GM23338 (cell line): ENCODE data around the gene ANO4. TPM values are rescaled to one million over a fixed set of nuclear protein-coding genes. Genes with fewer than 3 reads are reported as not detected.
A peak's percentile ranks its signal among the peaks of the same experiment; 100 is the strongest.

Source experiments
- ATAC-seq: fragments of 200-7000 bp; cut with Tn5 transposase; 3 replicates; pipeline ENCODE4 v1.9.1; 2020
- DNase-seq: peaks from one replicate; pipeline ENCODE4 v3.0.0-alpha.2; 2015; ENCODE audit warnings: low spot score
- H2AFZ ChIP-seq: fragments of 200-600 bp; sonication (generic); 2 replicates; pipeline ENCODE4 v1.8.0; 2016; ENCODE audit warnings: antibody characterized with exemption, mild to moderate bottlenecking, moderate library complexity
- H3F3A ChIP-seq: fragments of 200-600 bp; sonication (generic); replicated peaks from 2 replicates; pipeline ENCODE4 v1.8.0; 2017; ENCODE audit warnings: antibody characterized with exemption, mixed run types, low read depth
- H3K27ac ChIP-seq: fragments of 200-600 bp; sonication (generic); 2 replicates; pipeline ENCODE4 v1.6.1; 2016; ENCODE audit warnings: low read depth
- H3K27me3 ChIP-seq: fragments of 200-600 bp; sonication (generic); 2 replicates; pipeline ENCODE4 v1.8.0; 2016; ENCODE audit warnings: mild to moderate bottlenecking, mixed run types, moderate library complexity; ENCODE audit not compliant: insufficient read depth
- H3K36me3 ChIP-seq: fragments of 200-600 bp; sonication (generic); 2 replicates; pipeline ENCODE4 v1.8.0; 2016; ENCODE audit warnings: mild to moderate bottlenecking; ENCODE audit not compliant: insufficient read depth
- H3K4me1 ChIP-seq: fragments of 200-600 bp; sonication (generic); 2 replicates; pipeline ENCODE4 v1.8.0; 2016; ENCODE audit warnings: mild to moderate bottlenecking, moderate library complexity; ENCODE audit not compliant: insufficient read depth
- H3K4me2 ChIP-seq: fragments of 200-600 bp; sonication (generic); 2 replicates; pipeline ENCODE4 v1.7.1; 2017; ENCODE audit warnings: mixed run types
- H3K4me3 ChIP-seq: fragments of 200-600 bp; sonication (generic); 2 replicates; pipeline ENCODE4 v1.6.1; 2016; ENCODE audit warnings: mixed run types
- H3K79me2 ChIP-seq: fragments of 200-600 bp; sonication (generic); replicated peaks from 2 replicates; pipeline ENCODE4 v1.8.0; 2017; ENCODE audit warnings: mild to moderate bottlenecking; ENCODE audit not compliant: insufficient read depth
- H3K9me2 ChIP-seq: fragments of 200-600 bp; sonication (generic); 2 replicates; pipeline ENCODE4 v1.8.0; 2017; ENCODE audit not compliant: insufficient read depth
- H4K20me1 ChIP-seq: fragments of 200-600 bp; sonication (generic); replicated peaks from 2 replicates; pipeline ENCODE4 v1.8.0; 2017; ENCODE audit warnings: mild to moderate bottlenecking; ENCODE audit not compliant: insufficient read depth
- H3K27ac Mint-ChIP-seq: 2 replicates; pipeline ENCODE4 v1.8.0; 2020; ENCODE audit warnings: inconsistent platforms, mild to moderate bottlenecking, moderate library complexity, mixed read lengths
- H3K27me3 Mint-ChIP-seq: 3 replicates; pipeline ENCODE4 v1.8.0; 2022; ENCODE audit warnings: low read depth, mild to moderate bottlenecking, moderate library complexity, mixed read lengths, inconsistent platforms; ENCODE audit not compliant: insufficient read depth, poor library complexity
- H3K36me3 Mint-ChIP-seq: 3 replicates; pipeline ENCODE4 v1.8.0; 2021; ENCODE audit warnings: low read depth, mild to moderate bottlenecking, inconsistent platforms, moderate library complexity, mixed read lengths
- H3K4me1 Mint-ChIP-seq: 3 replicates; pipeline ENCODE4 v1.8.0; 2020; ENCODE audit warnings: mild to moderate bottlenecking, inconsistent platforms, mixed read lengths
- H3K4me3 Mint-ChIP-seq: 3 replicates; pipeline ENCODE4 v1.8.0; 2021; ENCODE audit warnings: moderate library complexity, mild to moderate bottlenecking, inconsistent platforms, mixed read lengths
- H3K9me3 Mint-ChIP-seq: 3 replicates; pipeline ENCODE4 v1.8.0; 2020; ENCODE audit warnings: moderate library complexity, mild to moderate bottlenecking, inconsistent platforms, mixed read lengths
- CREB1 ChIP-seq: fragments of 250-450 bp; sonication (Bioruptor Pico); IDR thresholded peaks from 2 replicates; pipeline ENCODE4 v1.5.0; 2020; ENCODE audit warnings: low read depth, mild to moderate bottlenecking, moderate library complexity
- JUNB ChIP-seq: IDR thresholded peaks from one replicate; pipeline ENCODE4 v1.6.1; 2016; ENCODE audit warnings: antibody characterized with exemption; ENCODE audit not compliant: unreplicated experiment
- POLR2AphosphoS5 ChIP-seq: IDR thresholded peaks from 2 replicates; pipeline ENCODE4 v1.6.1; 2016; ENCODE audit warnings: antibody characterized with exemption, low read depth
- polyA plus RNA-seq: library from polyadenylated mRNA; unstranded; fragments of >200 nt; fragmentation: Nextera tagmentation; extraction: Ambion mirVana; gene quantifications from 2 replicates; pipeline ENCODE4 v1.2.1, GENCODE V29; 2016
- total RNA-seq: library from RNA; depleted of rRNA; stranded (reverse); fragments of >200 nt; shearing (Covaris generic); gene quantifications from 2 replicates; pipeline ENCODE4 v1.2.3, GENCODE V29; 2014
- TF ChIP-seq, protein P1 (sequence below): fragments of 250-450 bp; sonication (Bioruptor Pico); IDR thresholded peaks from 2 replicates; pipeline ENCODE4 v1.5.0; 2020; ENCODE audit warnings: mild to moderate bottlenecking, moderate library complexity
- TF ChIP-seq, protein P2 (sequence below), 2 experiments: fragments of 200-600 bp in 1 of 2; sonication (generic) in 1 of 2; conservative IDR thresholded peaks; 2 replicates each; pipeline versions ENCODE4 v1.5.1 to v1.6.1; 2016 to 2017; ENCODE audit warnings: antibody characterized with exemption in 2 of 2, low read depth in 2 of 2, mild to moderate bottlenecking in 2 of 2, moderate library complexity in 1 of 2

The ANO4 gene
- total and polyA plus RNA-seq, 2 experiments from 2014 or later = 1.7 to 8.7 TPM

DNA sequence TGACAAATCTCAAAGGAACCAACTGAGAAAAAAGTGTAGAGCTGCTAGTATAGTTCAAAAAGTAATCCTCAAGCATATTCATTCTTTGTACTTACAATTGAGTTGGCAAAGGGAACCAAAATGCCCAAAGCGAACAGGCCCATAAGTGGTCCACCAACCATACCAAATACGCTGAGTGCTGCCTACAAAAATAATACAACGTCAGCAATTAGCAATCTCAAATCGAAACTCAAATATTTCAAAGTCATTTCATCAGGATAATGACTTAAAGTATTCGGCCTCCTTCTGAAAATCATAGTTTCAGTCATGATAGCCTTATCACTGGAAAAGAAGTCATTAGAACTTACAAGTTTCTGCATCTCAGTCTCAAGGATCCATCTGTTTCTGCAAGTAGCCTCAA lies 373.4 kb downstream of the ANO4 start (continued):
- TF ChIP-seq, protein P1, sequence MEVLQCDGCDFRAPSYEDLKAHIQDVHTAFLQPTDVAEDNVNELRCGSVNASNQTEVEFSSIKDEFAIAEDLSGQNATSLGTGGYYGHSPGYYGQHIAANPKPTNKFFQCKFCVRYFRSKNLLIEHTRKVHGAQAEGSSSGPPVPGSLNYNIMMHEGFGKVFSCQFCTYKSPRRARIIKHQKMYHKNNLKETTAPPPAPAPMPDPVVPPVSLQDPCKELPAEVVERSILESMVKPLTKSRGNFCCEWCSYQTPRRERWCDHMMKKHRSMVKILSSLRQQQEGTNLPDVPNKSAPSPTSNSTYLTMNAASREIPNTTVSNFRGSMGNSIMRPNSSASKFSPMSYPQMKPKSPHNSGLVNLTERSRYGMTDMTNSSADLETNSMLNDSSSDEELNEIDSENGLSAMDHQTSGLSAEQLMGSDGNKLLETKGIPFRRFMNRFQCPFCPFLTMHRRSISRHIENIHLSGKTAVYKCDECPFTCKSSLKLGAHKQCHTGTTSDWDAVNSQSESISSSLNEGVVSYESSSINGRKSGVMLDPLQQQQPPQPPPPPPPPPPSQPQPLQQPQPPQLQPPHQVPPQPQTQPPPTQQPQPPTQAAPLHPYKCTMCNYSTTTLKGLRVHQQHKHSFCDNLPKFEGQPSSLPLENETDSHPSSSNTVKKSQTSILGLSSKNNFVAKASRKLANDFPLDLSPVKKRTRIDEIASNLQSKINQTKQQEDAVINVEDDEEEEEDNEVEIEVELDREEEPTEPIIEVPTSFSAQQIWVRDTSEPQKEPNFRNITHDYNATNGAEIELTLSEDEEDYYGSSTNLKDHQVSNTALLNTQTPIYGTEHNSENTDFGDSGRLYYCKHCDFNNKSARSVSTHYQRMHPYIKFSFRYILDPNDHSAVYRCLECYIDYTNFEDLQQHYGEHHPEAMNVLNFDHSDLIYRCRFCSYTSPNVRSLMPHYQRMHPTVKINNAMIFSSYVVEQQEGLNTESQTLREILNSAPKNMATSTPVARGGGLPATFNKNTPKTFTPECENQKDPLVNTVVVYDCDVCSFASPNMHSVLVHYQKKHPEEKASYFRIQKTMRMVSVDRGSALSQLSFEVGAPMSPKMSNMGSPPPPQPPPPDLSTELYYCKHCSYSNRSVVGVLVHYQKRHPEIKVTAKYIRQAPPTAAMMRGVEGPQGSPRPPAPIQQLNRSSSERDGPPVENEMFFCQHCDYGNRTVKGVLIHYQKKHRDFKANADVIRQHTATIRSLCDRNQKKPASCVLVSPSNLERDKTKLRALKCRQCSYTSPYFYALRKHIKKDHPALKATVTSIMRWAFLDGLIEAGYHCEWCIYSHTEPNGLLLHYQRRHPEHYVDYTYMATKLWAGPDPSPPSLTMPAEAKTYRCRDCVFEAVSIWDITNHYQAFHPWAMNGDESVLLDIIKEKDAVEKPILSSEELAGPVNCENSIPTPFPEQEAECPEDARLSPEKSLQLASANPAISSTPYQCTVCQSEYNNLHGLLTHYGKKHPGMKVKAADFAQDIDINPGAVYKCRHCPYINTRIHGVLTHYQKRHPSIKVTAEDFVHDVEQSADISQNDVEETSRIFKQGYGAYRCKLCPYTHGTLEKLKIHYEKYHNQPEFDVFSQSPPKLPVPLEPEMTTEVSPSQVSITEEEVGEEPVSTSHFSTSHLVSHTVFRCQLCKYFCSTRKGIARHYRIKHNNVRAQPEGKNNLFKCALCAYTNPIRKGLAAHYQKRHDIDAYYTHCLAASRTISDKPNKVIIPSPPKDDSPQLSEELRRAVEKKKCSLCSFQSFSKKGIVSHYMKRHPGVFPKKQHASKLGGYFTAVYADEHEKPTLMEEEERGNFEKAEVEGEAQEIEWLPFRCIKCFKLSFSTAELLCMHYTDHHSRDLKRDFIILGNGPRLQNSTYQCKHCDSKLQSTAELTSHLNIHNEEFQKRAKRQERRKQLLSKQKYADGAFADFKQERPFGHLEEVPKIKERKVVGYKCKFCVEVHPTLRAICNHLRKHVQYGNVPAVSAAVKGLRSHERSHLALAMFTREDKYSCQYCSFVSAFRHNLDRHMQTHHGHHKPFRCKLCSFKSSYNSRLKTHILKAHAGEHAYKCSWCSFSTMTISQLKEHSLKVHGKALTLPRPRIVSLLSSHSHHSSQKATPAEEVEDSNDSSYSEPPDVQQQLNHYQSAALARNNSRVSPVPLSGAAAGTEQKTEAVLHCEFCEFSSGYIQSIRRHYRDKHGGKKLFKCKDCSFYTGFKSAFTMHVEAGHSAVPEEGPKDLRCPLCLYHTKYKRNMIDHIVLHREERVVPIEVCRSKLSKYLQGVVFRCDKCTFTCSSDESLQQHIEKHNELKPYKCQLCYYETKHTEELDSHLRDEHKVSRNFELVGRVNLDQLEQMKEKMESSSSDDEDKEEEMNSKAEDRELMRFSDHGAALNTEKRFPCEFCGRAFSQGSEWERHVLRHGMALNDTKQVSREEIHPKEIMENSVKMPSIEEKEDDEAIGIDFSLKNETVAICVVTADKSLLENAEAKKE = no peak
- TF ChIP-seq JUNB (no peak), CREB1 (CRISPR knock-in tag) (no peak)
- TF ChIP-seq, protein P2, sequence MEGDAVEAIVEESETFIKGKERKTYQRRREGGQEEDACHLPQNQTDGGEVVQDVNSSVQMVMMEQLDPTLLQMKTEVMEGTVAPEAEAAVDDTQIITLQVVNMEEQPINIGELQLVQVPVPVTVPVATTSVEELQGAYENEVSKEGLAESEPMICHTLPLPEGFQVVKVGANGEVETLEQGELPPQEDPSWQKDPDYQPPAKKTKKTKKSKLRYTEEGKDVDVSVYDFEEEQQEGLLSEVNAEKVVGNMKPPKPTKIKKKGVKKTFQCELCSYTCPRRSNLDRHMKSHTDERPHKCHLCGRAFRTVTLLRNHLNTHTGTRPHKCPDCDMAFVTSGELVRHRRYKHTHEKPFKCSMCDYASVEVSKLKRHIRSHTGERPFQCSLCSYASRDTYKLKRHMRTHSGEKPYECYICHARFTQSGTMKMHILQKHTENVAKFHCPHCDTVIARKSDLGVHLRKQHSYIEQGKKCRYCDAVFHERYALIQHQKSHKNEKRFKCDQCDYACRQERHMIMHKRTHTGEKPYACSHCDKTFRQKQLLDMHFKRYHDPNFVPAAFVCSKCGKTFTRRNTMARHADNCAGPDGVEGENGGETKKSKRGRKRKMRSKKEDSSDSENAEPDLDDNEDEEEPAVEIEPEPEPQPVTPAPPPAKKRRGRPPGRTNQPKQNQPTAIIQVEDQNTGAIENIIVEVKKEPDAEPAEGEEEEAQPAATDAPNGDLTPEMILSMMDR (conservative IDR thresholded peaks at IDR 0.05; ENCODE audit: low read depth in 2 of 2) = no peak

DNA sequence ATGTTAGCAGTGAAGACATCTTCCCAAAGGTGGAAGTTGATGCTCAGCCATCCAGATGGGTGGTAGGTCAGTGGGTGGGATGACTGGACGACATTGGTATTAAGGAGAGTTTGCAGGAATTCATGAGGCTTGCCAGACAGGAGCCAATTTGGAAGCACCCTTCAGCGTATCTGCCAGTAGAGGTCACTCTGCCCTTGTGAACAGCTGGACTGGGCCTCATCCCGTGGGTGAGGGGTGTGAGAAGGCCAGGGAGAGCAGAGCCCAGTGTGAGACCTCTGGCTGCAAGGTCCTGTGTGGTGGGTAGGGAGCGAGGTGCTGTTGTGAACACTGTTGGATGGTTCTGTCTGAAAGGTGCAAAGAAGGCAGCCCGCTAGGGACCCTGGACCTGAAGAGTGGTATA lies 377.7 kb downstream of the ANO4 start:
- no peaks in the 10 kb centered on the region for H3K36me3 Mint-ChIP-seq

More for the DNA sequence above, 377.7 kb downstream of the ANO4 start:
- DNase-seq (peak; percentile 86), ATAC-seq (peak; percentile 100)
- Mint-ChIP-seq H3K4me3 (no peak overlapping the region), H3K27me3 (no peaks in the 10 kb centered on the region), H3K9me3 (no peaks in the 10 kb centered on the region), H3K4me1 (no peaks in the 10 kb centered on the region; the same call in 2 of the 3 replicates), H3K27ac (no peak overlapping the region; the same call in 1 of the 2 replicates)
- no peaks in the 10 kb centered on the region for H3K27me3 ChIP-seq
- no peaks in the 10 kb centered on the region for H3K9me2 ChIP-seq
- H3K4me3 ChIP-seq = no peak overlapping the region
- no peak overlapping the region for H3K27ac ChIP-seq
- no peaks in the 10 kb centered on the region for H3F3A ChIP-seq
- peak overlapping the region; percentile 80 for H2AFZ ChIP-seq
- no peaks in the 10 kb centered on the region for H3K36me3 ChIP-seq
- no peak overlapping the region for H3K4me2 ChIP-seq
- TF ChIP-seq, protein P2 (conservative IDR thresholded peaks at IDR 0.05; ENCODE audit: low read depth in 2 of 2) = peak; percentile 72 to 98
- TF ChIP-seq POLR2AphosphoS5 = no peak
- no peaks in the 10 kb centered on the region for H3K79me2 ChIP-seq
- no peaks in the 10 kb centered on the region for H3K4me1 ChIP-seq
- H4K20me1 ChIP-seq = no peaks in the 10 kb centered on the region
